ENCODE measurements around the gene DCC.
A peak's percentile ranks its signal among the peaks of the same experiment; 100 is the strongest.

DCC gene

GRCh38 chr18:52602820-52603219 is 262.8 kb downstream of the DCC start:
- no peak for DNase-seq (ENCODE audit: low spot score)

- DNase-seq (ENCODE audit: low spot score), result no peak
Measured at GRCh38 chr18:52605345-52605744, 265.3 kb downstream of the DCC start.

GRCh38 chr18:52607985-52608384 is 268.0 kb downstream of the DCC start:
- DNase-seq (ENCODE audit: low spot score), result no peak

DNA sequence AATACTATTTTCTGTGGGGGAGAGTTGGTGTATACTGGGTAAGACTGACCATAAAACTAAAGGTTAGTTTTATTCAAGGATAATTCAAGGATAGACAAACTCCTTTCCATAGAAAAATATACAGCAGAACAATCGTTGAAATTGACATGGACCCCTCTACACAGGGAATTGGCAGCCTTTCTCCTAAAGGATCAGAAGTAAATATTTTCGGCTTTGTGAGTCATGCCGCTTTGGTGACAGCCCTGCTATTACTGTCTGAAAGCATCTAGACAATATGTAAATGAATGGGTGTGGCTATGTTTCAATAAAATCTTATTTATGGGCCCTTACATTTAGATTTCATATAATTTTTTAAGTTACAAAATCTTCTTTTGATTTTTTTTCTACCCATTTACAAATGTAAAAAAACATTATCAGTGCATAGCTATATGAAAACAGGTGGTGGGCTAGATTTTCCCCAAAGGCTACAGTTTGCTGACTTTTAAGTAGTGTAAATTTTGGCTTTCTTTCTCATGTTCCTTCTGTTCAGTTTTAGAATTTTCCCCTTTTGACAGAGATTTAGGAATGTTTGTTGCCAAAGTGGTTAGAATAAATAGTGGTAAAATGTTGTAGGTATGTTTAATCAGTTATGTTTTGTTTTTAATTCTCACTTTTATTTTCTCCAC is 270.6 kb downstream of the DCC start:
- no peak for DNase-seq (ENCODE audit: low spot score)

GRCh38 chr18:52612406-52612805 is 272.4 kb downstream of the DCC start:
- no peak for DNase-seq (ENCODE audit: low spot score)

- DNase-seq (ENCODE audit: low spot score), result no peak
Measured at GRCh38 chr18:52615321-52615720, 275.3 kb downstream of the DCC start.

DNA sequence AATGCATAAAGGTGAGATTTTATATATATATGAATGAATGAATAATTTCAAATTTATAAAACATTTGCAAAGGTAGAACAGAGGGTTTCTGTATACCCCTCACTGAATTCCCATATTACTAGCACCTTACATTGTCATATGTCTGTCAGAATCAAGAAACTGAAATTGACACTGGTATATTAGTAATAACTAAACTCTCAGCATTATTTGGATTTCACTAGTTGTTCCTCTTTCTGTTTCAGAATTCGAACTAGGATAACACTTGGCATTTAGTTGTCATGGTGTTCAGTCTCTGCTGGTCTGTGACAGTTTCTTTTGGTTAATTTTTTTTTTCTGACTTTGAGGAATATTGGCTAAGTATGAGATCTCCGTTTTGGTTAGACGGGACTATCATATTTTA is 275.9 kb downstream of the DCC start:
- no peak for DNase-seq (ENCODE audit: low spot score)

DNA sequence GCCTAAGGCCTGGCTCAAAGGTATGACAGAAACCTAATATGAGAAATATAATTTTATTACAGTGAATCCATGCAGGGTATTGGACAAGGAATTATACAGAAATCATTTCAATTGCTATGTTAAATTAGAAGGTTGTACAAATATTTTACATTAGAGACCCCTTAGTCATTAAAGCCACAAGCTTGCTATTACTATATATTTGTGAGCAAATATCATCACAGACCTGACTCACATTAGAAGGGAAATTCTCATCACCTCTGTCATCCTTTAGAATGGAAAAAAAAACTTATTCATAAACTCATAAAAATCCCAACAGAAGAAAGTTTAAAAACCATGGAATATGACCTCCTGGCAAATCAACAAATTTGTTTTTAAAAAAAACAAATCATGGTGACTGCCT is 277.9 kb downstream of the DCC start:
- DNase-seq (ENCODE audit: low spot score), result no peak

DNA sequence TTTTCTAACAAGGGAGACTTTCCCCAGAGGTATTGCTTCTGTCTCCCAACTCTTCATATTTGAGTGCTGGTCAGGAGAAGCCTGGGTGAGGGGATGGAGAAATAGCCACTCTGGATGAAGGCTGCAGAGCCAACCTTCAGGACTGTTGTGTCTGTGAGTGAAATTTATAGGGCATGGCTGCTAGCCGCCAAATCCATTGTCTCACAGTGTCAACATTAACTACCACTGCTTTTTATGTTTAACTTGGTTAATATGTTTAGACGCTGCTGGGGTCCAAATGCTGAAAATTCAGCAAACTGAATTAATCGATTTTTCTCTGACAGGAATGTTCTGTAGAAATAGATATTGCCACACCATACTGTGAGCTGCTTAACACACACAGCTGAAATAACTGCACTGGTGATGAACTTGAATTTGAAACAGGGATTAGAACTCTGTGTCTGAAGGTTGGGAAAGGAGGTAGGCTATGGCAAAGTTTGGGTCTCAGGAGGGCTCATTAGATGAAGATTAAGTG is 281.0 kb downstream of the DCC start:
- no peak for DNase-seq (ENCODE audit: low spot score)

- DNase-seq (ENCODE audit: low spot score), result no peak
Measured at GRCh38 chr18:52624702-52625101, 284.7 kb downstream of the DCC start.

- no peak for DNase-seq (ENCODE audit: low spot score)
Measured at GRCh38 chr18:52636536-52636935, 296.5 kb downstream of the DCC start.

GRCh38 chr18:52648201-52648600 is 308.2 kb downstream of the DCC start:
- DNase-seq (ENCODE audit: low spot score), result no peak

- DNase-seq (ENCODE audit: low spot score), result no peak
Measured at GRCh38 chr18:52652391-52652790, 312.4 kb downstream of the DCC start.

GRCh38 chr18:52657043-52657805 is 317.2 kb downstream of the DCC start:
- no peak for DNase-seq (ENCODE audit: low spot score)

- peak; percentile 6 for DNase-seq (ENCODE audit: low spot score)
Measured at GRCh38 chr18:52667463-52668065, 327.6 kb downstream of the DCC start.

- peak; percentile 55 for DNase-seq (ENCODE audit: low spot score)
Measured at GRCh38 chr18:52670896-52671295, 330.9 kb downstream of the DCC start.

DNA sequence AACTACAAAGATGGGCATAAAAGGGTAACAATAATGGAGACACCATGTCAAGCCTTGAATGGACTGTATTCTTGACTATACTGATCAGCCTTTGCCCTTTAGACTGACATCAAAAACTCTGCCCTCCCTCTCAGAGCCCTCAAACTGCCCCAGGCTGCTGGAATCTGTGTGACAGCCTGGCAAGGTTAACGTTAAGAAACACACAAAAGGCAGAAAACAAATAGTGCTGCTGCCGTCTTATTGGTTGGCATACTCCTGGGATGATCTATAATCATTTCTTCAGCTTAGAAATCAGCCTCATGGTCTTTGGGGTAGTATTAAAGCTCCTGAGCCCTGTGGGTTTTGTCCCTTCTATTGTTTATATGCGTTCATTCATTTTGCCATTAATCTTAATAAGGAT is 338.0 kb downstream of the DCC start:
- no peak for DNase-seq (ENCODE audit: low spot score)

- no peak for DNase-seq (ENCODE audit: low spot score)
Measured at GRCh38 chr18:52678551-52678950, 338.6 kb downstream of the DCC start.

- DNase-seq (ENCODE audit: low spot score), result no peak
Measured at GRCh38 chr18:52679354-52679753, 339.4 kb downstream of the DCC start.

DNA sequence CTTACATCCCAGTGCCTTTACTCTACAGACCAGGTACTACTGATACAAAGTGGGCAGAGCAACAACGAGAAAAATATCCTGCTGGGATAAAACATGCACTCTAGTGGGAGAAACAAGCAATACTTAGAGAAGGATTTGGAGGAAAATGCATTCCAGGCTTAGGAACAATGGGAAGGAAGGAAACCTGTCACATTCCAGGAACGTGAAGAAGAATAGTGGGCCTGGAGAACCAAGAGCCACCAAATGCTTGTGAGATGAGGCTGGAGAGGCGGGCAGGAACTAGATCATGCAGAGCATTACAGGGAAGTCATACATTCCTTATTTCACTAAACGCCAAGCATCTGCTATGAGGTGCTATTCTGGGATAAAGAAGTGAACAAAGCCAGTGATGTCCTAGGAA is 342.3 kb downstream of the DCC start:
- DNase-seq (ENCODE audit: low spot score), result no peak

DNA sequence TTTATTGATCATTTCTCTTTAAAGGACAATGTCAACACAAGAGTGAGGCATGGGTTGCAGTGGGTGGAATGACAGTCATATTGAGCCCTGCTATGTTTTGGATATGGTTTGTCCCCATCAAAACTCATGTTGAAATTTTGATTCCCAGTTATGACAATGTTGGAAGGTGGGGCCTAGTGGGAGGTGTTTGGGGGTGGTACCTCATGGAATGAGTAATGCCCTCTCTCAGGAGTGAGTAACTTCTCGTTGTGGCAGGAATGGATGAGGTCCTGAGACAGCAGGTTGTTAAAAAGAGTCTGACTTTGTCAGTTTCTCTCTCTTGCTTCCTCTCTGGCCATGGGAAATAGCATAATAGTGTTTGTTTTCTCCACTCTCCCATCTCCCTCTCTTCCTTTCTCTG is 345.3 kb downstream of the DCC start:
- DNase-seq (ENCODE audit: low spot score), result no peak

GRCh38 chr18:52691841-52692240 is 351.8 kb downstream of the DCC start:
- no peak for DNase-seq (ENCODE audit: low spot score)

DNA sequence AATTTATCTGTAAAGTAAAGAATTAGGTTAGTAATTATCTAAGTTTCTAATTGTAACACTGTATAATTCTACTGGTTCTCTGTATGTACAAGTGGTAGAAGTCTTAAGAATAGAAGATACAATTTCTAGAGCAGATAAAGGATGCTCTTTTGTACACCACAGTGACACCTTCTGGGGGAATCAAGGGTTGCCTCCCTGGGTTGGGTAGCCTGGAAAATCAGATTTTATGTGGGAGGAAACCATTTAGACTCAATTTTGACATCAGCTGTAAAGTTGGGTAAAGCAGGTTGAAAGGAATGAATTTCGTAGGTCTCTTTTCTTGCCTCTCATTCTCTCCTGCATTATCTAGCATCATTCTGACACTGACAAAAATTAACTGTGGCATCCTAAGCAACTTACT is 354.8 kb downstream of the DCC start:
- peak; percentile 4 for DNase-seq (ENCODE audit: low spot score)

All from globus pallidus (tissue), 1 donor.